Muscle of arm (tissue), 12 donors: ENCODE measurements around the gene VPS11. TPM values are rescaled to one million over a fixed set of nuclear protein-coding genes. Genes with fewer than 3 reads are reported as not detected.
A peak's percentile ranks its signal among the peaks of the same experiment; 100 is the strongest.

Source experiments
- DNase-seq: peaks from one replicate; pipeline ENCODE4 v3.0.0-alpha.2; 2013
- polyA plus RNA-seq, 12 donors: library from polyadenylated mRNA; unstranded; fragments of 120-200 nt; gene quantifications; one replicate each; pipeline ENCODE4 v1.2.1, GENCODE V29; 2013; ENCODE audit not compliant: insufficient read length in 12 of 12

Gene VPS11
- polyA plus RNA-seq, 12 donors, result 23.7 to 46.6 (median 31.5) TPM; not detected in 1

DNA sequence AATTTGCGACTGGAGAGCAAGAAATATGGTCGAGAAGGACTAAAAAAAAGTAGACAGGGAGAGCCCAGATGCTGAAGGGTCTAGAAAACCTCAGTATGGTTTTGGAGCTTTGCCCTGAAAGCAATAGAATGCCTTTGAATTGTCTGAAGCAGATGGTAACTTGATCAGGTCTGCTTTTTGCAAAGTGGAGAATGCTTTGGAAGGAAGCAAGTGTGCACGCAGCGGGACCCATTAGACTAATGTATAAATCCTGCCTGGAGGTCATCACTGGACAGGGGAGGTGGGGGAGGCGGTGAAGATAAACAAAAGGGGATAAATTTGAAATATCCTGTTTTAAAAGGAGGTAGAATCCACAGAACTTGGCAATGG lies 53.0 kb downstream of the VPS11 start:
- no peak for DNase-seq

- DNase-seq, result peak; percentile 99
Observed at GRCh38 chr11:119121008-119121810, 53.6 kb downstream of the VPS11 start, which contains the start of gene HINFP. Gene HINFP (plus strand): TSS chr11:119121580. CDS start chr11:119126945, 5,365 bp downstream.

DNA sequence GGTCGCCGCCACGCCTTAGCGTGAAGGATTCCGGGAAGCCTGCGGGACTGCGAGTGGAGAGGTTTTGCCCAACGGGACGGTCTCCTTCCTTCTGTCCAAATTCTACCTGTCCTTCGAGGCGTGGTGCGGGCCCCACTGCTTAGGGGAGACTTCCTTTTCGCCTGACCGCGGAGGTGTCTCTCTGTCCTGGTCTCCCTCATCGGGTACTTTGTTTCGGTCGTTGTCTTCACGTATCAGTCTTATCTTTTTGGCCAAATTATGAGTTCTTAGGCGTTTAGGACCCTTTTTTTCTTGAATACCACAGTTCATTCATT lies 54.1 kb downstream of the VPS11 start:
- DNase-seq, result no peak

GRCh38 chr11:119125821-119126220 lies 58.2 kb downstream of the VPS11 start:
- no peak for DNase-seq

GRCh38 chr11:119126675-119127268 lies 59.2 kb downstream of the VPS11 start:
- DNase-seq, result no peak

DNA sequence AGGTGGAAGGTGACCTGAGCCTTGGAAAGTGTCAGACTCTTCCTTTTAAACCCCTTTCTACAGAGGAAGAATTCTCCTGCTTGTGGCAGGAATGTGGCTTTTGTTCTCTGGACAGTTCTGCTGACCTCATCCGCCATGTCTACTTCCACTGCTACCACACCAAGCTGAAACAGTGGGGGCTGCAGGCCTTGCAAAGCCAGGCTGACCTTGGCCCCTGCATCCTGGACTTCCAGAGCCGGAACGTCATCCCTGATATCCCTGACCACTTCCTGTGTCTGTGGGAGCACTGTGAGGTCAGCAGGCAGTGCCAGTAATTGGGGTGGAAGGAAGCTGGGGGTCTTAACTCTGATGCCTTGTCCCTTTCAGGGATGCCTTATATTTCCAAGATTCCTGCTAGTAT lies 63.0 kb downstream of the VPS11 start:
- no peak for DNase-seq

Other genes starting within 250 kb of the VPS11 start
- under 1 TPM in 3 of 12 donors, not detected in 9; 0.06 to 0.13 (median 0.10) TPM for gene CXCR5, start 183.9 kb upstream of the VPS11 start, polyA plus RNA-seq
- 100 to 1,000 TPM in 2 of 12 donors, 10 to 100 TPM in 9, not detected in 1; 50.0 to 169 (median 60.6) TPM for gene BCL9L, start 141.9 kb upstream of the VPS11 start, polyA plus RNA-seq
- gene UPK2, start 111.5 kb upstream of the VPS11 start, polyA plus RNA-seq, result 1 to 10 TPM in 7 of 12 donors, under 1 TPM in 3, not detected in 2; 0.81 to 7.4 (median 1.1) TPM
- under 1 TPM in 1 of 12 donors, not detected in 11; 0.48 TPM for gene FOXR1, start 96.1 kb upstream of the VPS11 start, polyA plus RNA-seq
- 10 to 100 TPM in 8 of 12 donors, 1 to 10 TPM in 3, not detected in 1; 8.2 to 45.2 (median 17.7) TPM for gene CENATAC, start 69.7 kb upstream of the VPS11 start, polyA plus RNA-seq
- gene RPS25, start 49.5 kb upstream of the VPS11 start, polyA plus RNA-seq, result 1,000 to 10,000 TPM in 11 of 12 donors, not detected in 1; 1,508 to 2,787 (median 1,692) TPM
- gene TRAPPC4, start 49.1 kb upstream of the VPS11 start, polyA plus RNA-seq, result 10 to 100 TPM in 11 of 12 donors, not detected in 1; 29.6 to 57.1 (median 44.7) TPM
- gene SLC37A4, start 36.9 kb upstream of the VPS11 start, polyA plus RNA-seq, result 10 to 100 TPM in 7 of 12 donors, 1 to 10 TPM in 4, not detected in 1; 9.3 to 30.8 (median 10.5) TPM
- gene HYOU1, start 10.6 kb upstream of the VPS11 start, polyA plus RNA-seq, result 10 to 100 TPM in 11 of 12 donors, not detected in 1; 35.2 to 51.0 (median 45.0) TPM
- 10 to 100 TPM in 10 of 12 donors, not detected in 2; 18.2 to 30.4 (median 22.2) TPM for gene HMBS, start 17.1 kb downstream of the VPS11 start, polyA plus RNA-seq
- gene DPAGT1, start 34.0 kb downstream of the VPS11 start, polyA plus RNA-seq, result 10 to 100 TPM in 11 of 12 donors, not detected in 1; 22.4 to 65.5 (median 32.2) TPM
- gene C2CD2L, start 39.5 kb downstream of the VPS11 start, polyA plus RNA-seq, result 10 to 100 TPM in 2 of 12 donors, 1 to 10 TPM in 9, not detected in 1; 5.5 to 25.2 (median 7.3) TPM
- 10 to 100 TPM in 11 of 12 donors, not detected in 1; 14.1 to 28.4 (median 18.9) TPM for gene HINFP, start 53.8 kb downstream of the VPS11 start, polyA plus RNA-seq
- gene ABCG4, start 81.2 kb downstream of the VPS11 start, polyA plus RNA-seq, result under 1 TPM in 10 of 12 donors, not detected in 2; 0.16 to 0.52 (median 0.29) TPM
- gene NLRX1, start 100.9 kb downstream of the VPS11 start, polyA plus RNA-seq, result 10 to 100 TPM in 9 of 12 donors, 1 to 10 TPM in 2, not detected in 1; 9.1 to 18.3 (median 11.6) TPM
- gene NHERF4, start 117.7 kb downstream of the VPS11 start, polyA plus RNA-seq, result 10 to 100 TPM in 1 of 12 donors, under 1 TPM in 7, not detected in 4; 0.05 to 19.9 (median 0.22) TPM
- gene CBL, start 138.5 kb downstream of the VPS11 start, polyA plus RNA-seq, result 10 to 100 TPM in 11 of 12 donors, not detected in 1; 11.1 to 16.4 (median 13.5) TPM
- gene MCAM, start 249.3 kb downstream of the VPS11 start, polyA plus RNA-seq, result 100 to 1,000 TPM in 11 of 12 donors, not detected in 1; 134 to 237 (median 193) TPM